Lower leg skin (tissue), 4 donors: ENCODE measurements around the gene SVOPL. TPM values are rescaled to one million over a fixed set of nuclear protein-coding genes. Genes with fewer than 3 reads are reported as not detected.

Experiments
- DNase-seq, 2 donors: peaks; one replicate each; pipeline ENCODE4 v3.0.0-alpha.2; 2019; ENCODE audit warnings: low spot score in 2 of 2
- H3K4me3 ChIP-seq: fragments of 200-600 bp; sonication (generic); 2 replicates; pipeline ENCODE4 v1.5.1; 2017; ENCODE audit warnings: mild to moderate bottlenecking, low read depth; ENCODE audit not compliant: poor library complexity, severe bottlenecking
- POLR2A ChIP-seq, 2 donors: fragments of 450-650 bp; IDR thresholded peaks; one replicate each; pipeline ENCODE4 v1.6.1; 2016 to 2017; ENCODE audit warnings: antibody characterized with exemption in 2 of 2, mild to moderate bottlenecking in 1 of 2, moderate library complexity in 1 of 2
- WGBS, 2 donors: methylation state at CpG; one replicate each; pipeline ENCODE4 v1.1.5; 2018; 5-methylcytosine and 5-hydroxymethylcytosine counted together
- intact Hi-C: fragments of 100-400 bp; cut with DNase I; formaldehyde crosslinking; loops from one replicate; pipeline ENCODE4 v1.15.0; 2023; ENCODE audit warnings: low total_unique reads
- total RNA-seq, 4 donors: library from RNA; depleted of rRNA; stranded (reverse); fragments of >200 nt; gene quantifications; one replicate each; pipeline ENCODE4 v1.1.0, GENCODE V29; 2016
- TF ChIP-seq, protein P1 (sequence below), 3 donors: fragments of 450-650 bp; IDR thresholded peaks; one replicate each; pipeline ENCODE4 v1.5.1; 2016; ENCODE audit warnings: antibody characterized with exemption in 3 of 3, mild to moderate bottlenecking in 3 of 3, moderate library complexity in 2 of 3

Gene SVOPL
- total RNA-seq, 4 donors from 2014 or later = 0.21 to 1.6 TPM; not detected in 2

- TF ChIP-seq POLR2A (IDR thresholded peaks at IDR 0.05) = no peak
- TF ChIP-seq, protein P1, sequence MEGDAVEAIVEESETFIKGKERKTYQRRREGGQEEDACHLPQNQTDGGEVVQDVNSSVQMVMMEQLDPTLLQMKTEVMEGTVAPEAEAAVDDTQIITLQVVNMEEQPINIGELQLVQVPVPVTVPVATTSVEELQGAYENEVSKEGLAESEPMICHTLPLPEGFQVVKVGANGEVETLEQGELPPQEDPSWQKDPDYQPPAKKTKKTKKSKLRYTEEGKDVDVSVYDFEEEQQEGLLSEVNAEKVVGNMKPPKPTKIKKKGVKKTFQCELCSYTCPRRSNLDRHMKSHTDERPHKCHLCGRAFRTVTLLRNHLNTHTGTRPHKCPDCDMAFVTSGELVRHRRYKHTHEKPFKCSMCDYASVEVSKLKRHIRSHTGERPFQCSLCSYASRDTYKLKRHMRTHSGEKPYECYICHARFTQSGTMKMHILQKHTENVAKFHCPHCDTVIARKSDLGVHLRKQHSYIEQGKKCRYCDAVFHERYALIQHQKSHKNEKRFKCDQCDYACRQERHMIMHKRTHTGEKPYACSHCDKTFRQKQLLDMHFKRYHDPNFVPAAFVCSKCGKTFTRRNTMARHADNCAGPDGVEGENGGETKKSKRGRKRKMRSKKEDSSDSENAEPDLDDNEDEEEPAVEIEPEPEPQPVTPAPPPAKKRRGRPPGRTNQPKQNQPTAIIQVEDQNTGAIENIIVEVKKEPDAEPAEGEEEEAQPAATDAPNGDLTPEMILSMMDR (IDR thresholded peaks at IDR 0.05) = no peak
- intact Hi-C loops = no loop called here
- WGBS, 2 donors = 89 to 91% methylated on average over 7 of the region's 7 CpGs
Observed at GRCh38 chr7:138745189-138745588, 44.0 kb upstream of the SVOPL start.

GRCh38 chr7:138741453-138741735 is 40.2 kb upstream of the SVOPL start:
- no peak overlapping the region for H3K4me3 ChIP-seq
- WGBS, 2 donors = 80 to 92% methylated on average over 5 of the region's 5 CpGs
- DNase-seq = no peak
- no peak for TF ChIP-seq POLR2A (IDR thresholded peaks at IDR 0.05)
- TF ChIP-seq, protein P1 (IDR thresholded peaks at IDR 0.05) = no peak
- intact Hi-C loops = no loop called here

More at GRCh38 chr7:138745189-138745588, 44.0 kb upstream of the SVOPL start:
- H3K4me3 ChIP-seq = no peak overlapping the region
- DNase-seq = no peak

DNA sequence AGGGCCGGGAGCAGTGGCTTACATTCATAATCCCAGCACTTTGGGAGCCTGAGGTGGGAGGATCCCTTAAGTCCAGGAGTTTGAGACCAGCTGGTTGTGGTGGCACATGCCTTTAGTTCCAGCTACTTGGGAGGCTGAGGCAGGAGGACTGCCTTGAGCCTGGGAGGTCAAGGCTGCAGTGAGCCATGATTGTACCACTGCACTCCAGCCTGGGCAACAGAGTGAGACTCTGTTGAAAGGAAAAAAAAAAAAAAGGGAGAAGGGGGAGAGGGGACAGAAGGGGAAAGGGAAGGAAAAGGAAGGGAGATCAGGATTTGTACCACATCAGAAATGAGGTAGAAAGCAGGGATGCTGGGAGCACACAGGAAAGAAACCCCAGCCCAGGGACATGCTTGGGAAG is 38.7 kb upstream of the SVOPL start:
- no peak overlapping the region for H3K4me3 ChIP-seq
- DNase-seq = no peak
- intact Hi-C loops = loop anchor here (10.0 kb wide), 2 partner anchors 715 to 835 kb away; no protein-coding TSS in a partner anchor
- WGBS, 2 donors = 82 to 94% methylated on average over 1 of the region's 1 CpG
- TF ChIP-seq POLR2A (IDR thresholded peaks at IDR 0.05) = no peak
- TF ChIP-seq, protein P1 (IDR thresholded peaks at IDR 0.05) = no peak

DNA sequence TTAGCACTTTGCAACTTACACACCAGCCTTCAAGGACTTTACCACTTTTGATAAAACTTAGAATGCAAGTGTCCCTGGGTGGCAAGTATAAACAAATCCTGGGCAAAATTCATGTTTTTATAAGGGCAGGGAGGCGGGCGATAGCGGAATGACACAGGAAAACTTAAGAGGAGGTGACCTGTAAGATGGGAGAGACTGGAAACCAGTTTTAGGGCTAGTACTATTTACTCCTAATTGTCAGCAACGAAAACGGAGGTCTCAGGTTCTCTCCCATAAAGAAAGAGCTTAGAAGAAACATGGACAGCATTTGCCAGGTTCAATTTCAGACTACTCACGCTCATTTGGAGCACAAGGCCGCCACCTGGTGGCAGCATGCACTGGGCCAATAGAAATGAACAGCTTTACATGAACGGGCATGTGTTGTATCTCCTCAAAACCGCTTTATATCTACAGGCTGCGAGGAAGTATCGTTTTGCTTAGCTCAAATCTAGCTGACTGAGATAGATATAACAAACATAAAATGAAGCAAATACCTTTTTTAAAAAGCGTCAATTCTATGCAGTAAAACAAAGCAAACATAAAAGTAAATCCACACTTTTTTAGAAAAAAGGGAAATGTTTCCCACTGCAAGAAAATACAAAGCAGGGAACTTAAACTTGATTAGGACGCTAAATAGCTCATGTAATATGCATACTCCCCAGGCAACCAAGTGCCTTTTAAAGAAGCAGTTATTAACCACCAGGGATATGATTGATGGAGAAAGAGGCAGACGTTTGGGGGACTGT is 37.6 kb upstream of the SVOPL start:
- WGBS, 2 donors = 22 to 29% methylated on average over 14 of the region's 14 CpGs
- DNase-seq = peak; percentile 77 to 95

DNA sequence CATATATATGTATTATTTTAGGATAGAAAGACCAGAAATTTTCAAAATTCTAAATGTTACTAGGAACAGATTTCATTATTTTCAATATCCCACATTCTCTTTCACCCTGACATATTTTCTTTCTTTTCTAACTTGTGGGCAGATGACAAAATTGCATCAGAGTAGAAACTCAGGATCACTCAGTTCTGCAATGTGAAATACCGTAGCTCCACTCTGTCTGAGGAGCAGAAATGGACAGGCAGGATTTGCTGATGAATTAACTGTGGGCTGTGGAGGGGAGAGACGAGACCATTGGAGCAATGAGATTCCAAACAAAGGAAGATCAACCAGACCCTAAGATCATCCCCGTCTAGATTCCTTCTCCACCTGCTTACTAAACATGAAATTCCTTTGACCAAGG is 37.0 kb upstream of the SVOPL start:
- WGBS, 2 donors = 63 to 67% methylated on average over 3 of the region's 3 CpGs
- no peak overlapping the region for H3K4me3 ChIP-seq
- no peak for DNase-seq
- intact Hi-C loops = loop anchor here (10.0 kb wide), 2 partner anchors 713 to 833 kb away; no protein-coding TSS in a partner anchor
- TF ChIP-seq POLR2A (IDR thresholded peaks at IDR 0.05) = no peak
- TF ChIP-seq, protein P1 (IDR thresholded peaks at IDR 0.05) = no peak

More for the DNA sequence above, 37.6 kb upstream of the SVOPL start:
- TF ChIP-seq, protein P1 (IDR thresholded peaks at IDR 0.05) = no peak
- TF ChIP-seq POLR2A (IDR thresholded peaks at IDR 0.05) = no peak
- intact Hi-C loops = loop anchor here (10.0 kb wide), 2 partner anchors 714 to 834 kb away; no protein-coding TSS in a partner anchor
- H3K4me3 ChIP-seq = no peak overlapping the region
